SU-DHL-6 (cell line): ENCODE data around the gene RALGPS1.

Experiments
- H2AFZ ChIP-seq: fragments of 200-600 bp; sonication (generic); 2 replicates; pipeline ENCODE4 v1.6.1; 2014; ENCODE audit warnings: low read depth, mild to moderate bottlenecking, moderate library complexity, mixed read lengths, antibody characterized with exemption, low read length; ENCODE audit not compliant: severe bottlenecking
- H3F3A ChIP-seq: fragments of 200-600 bp; shearing (Covaris generic); 2 replicates; pipeline ENCODE4 v1.6.0; 2016; ENCODE audit warnings: antibody characterized with exemption, mild to moderate bottlenecking; ENCODE audit not compliant: insufficient read depth
- H3K27ac ChIP-seq: fragments of 200-600 bp; sonication (generic); 2 replicates; pipeline ENCODE4 v1.5.1; 2016; ENCODE audit warnings: low read depth, mild to moderate bottlenecking, low read length, moderate library complexity, mixed read lengths
- H3K27me3 ChIP-seq: fragments of 200-600 bp; sonication (generic), shearing (Covaris generic); 2 replicates; pipeline ENCODE4 v1.6.0; 2014; ENCODE audit warnings: mild to moderate bottlenecking, low read length
- H3K36me3 ChIP-seq: fragments of 200-600 bp; sonication (generic); 2 replicates; pipeline ENCODE4 v1.6.1; 2014; ENCODE audit warnings: mild to moderate bottlenecking, low read length, mixed read lengths
- H3K4me2 ChIP-seq: fragments of 300-600, 200-600 bp; shearing (Covaris generic), sonication (generic); 2 replicates; pipeline ENCODE4 v1.6.0; 2014; ENCODE audit warnings: low read length, low read depth, mild to moderate bottlenecking; ENCODE audit not compliant: poor library complexity, severe bottlenecking
- H3K4me3 ChIP-seq: fragments of 200-600 bp; sonication (generic); 2 replicates; pipeline ENCODE4 v1.5.1; 2014; ENCODE audit warnings: antibody characterized with exemption, low read length, mild to moderate bottlenecking, mixed read lengths; ENCODE audit not compliant: insufficient read depth, poor library complexity, severe bottlenecking
- H3K79me2 ChIP-seq: fragments of 200-600 bp; sonication (generic); 2 replicates; pipeline ENCODE4 v1.6.1; 2014; ENCODE audit warnings: mild to moderate bottlenecking, low read length, moderate library complexity; ENCODE audit not compliant: insufficient read depth
- H3K9ac ChIP-seq: fragments of 200-600 bp; sonication (generic); 2 replicates; pipeline ENCODE4 v1.7.0; 2014; ENCODE audit warnings: mild to moderate bottlenecking, low read length
- H3K9me2 ChIP-seq: fragments of 200-600 bp; sonication (generic); replicated peaks from 2 replicates; pipeline ENCODE4 v1.6.1; 2014; ENCODE audit warnings: low read length; ENCODE audit not compliant: insufficient read depth
- H3K9me3 ChIP-seq: fragments of 200-600 bp; sonication (generic); 2 replicates; pipeline ENCODE4 v1.6.1; 2014; ENCODE audit warnings: low read length, mixed read lengths; ENCODE audit not compliant: insufficient read depth
- H4K20me1 ChIP-seq: fragments of 200-600 bp; sonication (generic); 2 replicates; pipeline ENCODE4 v1.6.1; 2014; ENCODE audit warnings: low read depth, mild to moderate bottlenecking, antibody characterized with exemption, low read length, moderate library complexity, mixed read lengths
- EZH2phosphoT487 ChIP-seq: fragments of 200-600 bp; sonication (generic), shearing (Covaris generic); conservative IDR thresholded peaks from 2 replicates; pipeline ENCODE4 v1.6.1; 2018; ENCODE audit warnings: mild to moderate bottlenecking, antibody characterized with exemption, low read length, moderate library complexity, mixed read lengths
- TF ChIP-seq, protein P1 (sequence below): fragments of 200-600 bp; sonication (generic); IDR thresholded peaks from one replicate; pipeline ENCODE4 v1.5.1; 2017; ENCODE audit warnings: antibody characterized with exemption, mild to moderate bottlenecking, low read length, moderate library complexity; ENCODE audit not compliant: insufficient read depth, poor library complexity, severe bottlenecking

Gene RALGPS1

DNA sequence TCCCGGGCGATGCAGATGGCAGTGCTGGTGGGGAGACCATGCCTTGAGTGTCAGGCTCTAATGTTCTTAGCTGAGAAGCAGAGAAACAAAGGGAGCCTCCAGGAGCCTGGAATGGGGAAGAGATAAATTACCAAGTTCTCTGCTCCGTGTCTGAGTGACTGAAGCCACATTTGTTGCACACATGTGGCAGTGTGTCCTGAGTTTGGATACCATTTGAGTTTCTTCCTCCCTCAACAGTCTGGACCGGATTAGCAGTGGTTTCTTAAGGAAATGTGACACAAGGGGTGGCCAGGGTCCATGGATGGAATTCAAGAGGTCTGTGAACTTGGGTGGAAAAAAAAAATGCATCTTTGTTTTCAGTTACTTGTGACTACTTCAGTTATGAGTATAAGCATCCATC is 299.3 kb downstream of the RALGPS1 start:
- no peak for TF ChIP-seq EZH2phosphoT487
- TF ChIP-seq, protein P1, sequence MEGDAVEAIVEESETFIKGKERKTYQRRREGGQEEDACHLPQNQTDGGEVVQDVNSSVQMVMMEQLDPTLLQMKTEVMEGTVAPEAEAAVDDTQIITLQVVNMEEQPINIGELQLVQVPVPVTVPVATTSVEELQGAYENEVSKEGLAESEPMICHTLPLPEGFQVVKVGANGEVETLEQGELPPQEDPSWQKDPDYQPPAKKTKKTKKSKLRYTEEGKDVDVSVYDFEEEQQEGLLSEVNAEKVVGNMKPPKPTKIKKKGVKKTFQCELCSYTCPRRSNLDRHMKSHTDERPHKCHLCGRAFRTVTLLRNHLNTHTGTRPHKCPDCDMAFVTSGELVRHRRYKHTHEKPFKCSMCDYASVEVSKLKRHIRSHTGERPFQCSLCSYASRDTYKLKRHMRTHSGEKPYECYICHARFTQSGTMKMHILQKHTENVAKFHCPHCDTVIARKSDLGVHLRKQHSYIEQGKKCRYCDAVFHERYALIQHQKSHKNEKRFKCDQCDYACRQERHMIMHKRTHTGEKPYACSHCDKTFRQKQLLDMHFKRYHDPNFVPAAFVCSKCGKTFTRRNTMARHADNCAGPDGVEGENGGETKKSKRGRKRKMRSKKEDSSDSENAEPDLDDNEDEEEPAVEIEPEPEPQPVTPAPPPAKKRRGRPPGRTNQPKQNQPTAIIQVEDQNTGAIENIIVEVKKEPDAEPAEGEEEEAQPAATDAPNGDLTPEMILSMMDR = no peak
- no peaks in the 10 kb centered on the region for H3F3A ChIP-seq
- H3K9ac ChIP-seq = no peak overlapping the region
- H3K4me2 ChIP-seq = no peak overlapping the region
- no peaks in the 10 kb centered on the region for H3K9me2 ChIP-seq
- H4K20me1 ChIP-seq = no peaks in the 10 kb centered on the region
- H3K79me2 ChIP-seq = no peaks in the 10 kb centered on the region
- no peaks in the 10 kb centered on the region for H3K36me3 ChIP-seq
- no peak overlapping the region for H3K4me3 ChIP-seq
- no peak overlapping the region for H2AFZ ChIP-seq
- H3K27me3 ChIP-seq = no peaks in the 10 kb centered on the region
- H3K27ac ChIP-seq = no peak overlapping the region
- H3K9me3 ChIP-seq = no peaks in the 10 kb centered on the region

DNA sequence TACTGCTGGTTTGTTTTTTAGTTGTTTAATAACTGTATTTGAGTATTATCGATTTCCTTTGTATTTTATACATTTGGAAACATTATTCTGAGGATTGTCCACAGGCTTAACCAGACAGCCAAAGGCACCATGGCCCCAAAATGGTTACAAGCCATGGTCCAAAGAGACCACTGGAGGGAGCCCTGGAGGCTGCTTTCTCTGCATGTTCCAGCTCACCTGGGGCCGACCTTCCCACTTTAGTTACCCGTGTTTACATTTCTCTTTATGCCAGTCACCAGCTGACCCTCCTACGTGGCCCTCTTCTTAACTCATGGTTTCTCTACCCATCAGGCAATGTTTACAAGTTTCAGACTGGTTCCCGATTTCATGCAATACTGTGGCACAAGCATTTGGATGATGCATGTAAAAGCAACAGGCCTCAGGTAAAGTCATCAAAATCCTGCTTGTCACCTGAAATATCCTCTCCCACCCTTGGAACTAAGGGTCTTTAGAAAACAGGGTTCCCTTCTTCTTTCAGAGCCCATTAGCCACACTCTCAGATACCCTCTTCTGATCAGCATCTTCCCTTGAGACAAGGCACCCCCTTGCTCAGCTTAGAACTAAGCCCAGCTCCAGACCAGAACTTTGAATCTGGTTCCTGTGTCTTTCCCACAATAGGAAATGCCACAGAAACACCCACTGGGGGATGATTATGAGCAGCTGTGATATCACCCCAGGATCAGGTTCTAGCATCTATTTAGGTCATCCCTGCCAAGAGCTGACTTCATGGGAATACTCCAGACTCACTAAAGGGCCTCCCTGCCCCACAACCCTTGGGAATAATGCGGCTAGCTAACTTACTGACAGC is 300.1 kb downstream of the RALGPS1 start:
- TF ChIP-seq, protein P1 = peak; percentile 71
- TF ChIP-seq EZH2phosphoT487 = no peak
- no peaks in the 10 kb centered on the region for H3K9me3 ChIP-seq

DNA sequence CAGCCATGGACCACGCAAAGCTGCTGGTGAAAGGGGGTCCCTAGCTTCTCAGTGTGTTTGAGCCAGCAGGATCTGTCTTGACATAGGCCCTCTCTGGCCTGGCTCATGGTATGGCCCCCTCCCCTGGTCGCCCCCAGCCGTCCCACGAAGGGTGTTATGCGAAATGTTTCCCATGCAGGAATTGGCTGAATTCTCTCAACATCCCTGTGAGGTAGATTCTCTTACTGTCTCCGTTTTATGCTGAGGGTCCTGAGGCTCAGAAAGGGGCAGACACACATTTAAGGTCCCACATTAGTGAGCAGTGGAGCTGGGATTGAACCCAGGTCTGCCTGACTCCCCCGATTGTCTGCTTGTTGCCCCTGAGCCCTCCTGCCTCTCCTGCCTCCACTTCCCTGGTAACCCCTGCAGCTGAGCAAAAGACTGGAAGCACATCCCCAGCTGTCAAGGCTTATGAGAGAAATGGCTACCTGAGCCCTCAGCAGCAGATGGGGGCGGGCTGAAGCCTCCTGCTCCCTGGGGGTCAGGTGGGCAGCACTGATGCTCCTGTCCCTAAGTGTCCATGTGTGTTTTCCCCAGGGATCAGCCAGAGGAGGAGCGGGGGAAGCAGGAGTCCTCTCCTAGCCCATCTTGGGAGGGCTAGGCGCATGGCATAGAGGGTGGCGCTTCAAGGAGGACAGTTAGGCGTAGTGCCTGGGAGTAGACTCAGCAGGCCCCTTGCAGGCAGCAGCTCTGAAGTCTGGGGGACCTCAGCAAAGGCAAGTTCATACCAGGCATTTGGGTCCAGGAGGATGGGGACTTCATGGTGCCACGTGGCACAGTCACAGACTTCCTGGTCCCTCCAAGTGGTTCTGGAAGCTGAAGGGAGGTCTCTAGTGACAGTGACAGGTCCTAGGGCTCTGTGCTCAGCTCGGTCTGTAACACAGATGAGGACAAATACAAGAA is 301.0 kb downstream of the RALGPS1 start:
- Histone ChIP-seq H3K9me2 (no peaks in the 10 kb centered on the region), H3K4me3 (no peak overlapping the region), H3F3A (no peaks in the 10 kb centered on the region), H2AFZ (no peak overlapping the region), H4K20me1 (no peaks in the 10 kb centered on the region), H3K9ac (no peak overlapping the region), H3K36me3 (no peaks in the 10 kb centered on the region), H3K27ac (no peak overlapping the region), H3K9me3 (no peaks in the 10 kb centered on the region), H3K27me3 (no peaks in the 10 kb centered on the region), H3K79me2 (no peaks in the 10 kb centered on the region), H3K4me2 (no peak overlapping the region)
- TF ChIP-seq EZH2phosphoT487 = no peak
- TF ChIP-seq, protein P1 = no peak

More for the DNA sequence above, 300.1 kb downstream of the RALGPS1 start:
- Histone ChIP-seq H3K4me2 (no peak overlapping the region), H3K79me2 (no peaks in the 10 kb centered on the region), H3K27me3 (no peaks in the 10 kb centered on the region), H3K36me3 (no peaks in the 10 kb centered on the region), H3K9ac (no peak overlapping the region), H4K20me1 (no peaks in the 10 kb centered on the region), H3K4me3 (no peak overlapping the region), H3K27ac (no peak overlapping the region), H3K9me2 (no peaks in the 10 kb centered on the region), H2AFZ (no peak overlapping the region), H3F3A (no peaks in the 10 kb centered on the region)
